T-helper 22 cell (primary cell): Measurements from ENCODE around the gene TTC13.
A peak's percentile ranks its signal among the peaks of the same experiment; 100 is the strongest.
"Not testable (repeated sequence)": the region's sequence is repeated elsewhere in the genome, so short reads cannot be mapped to it uniquely, and the experiment has no call there.

Source experiments
- DNase-seq: peaks from one replicate; pipeline ENCODE4 v3.0.0-alpha.2; 2020; ENCODE audit warnings: low read depth

TTC13 gene

DNA sequence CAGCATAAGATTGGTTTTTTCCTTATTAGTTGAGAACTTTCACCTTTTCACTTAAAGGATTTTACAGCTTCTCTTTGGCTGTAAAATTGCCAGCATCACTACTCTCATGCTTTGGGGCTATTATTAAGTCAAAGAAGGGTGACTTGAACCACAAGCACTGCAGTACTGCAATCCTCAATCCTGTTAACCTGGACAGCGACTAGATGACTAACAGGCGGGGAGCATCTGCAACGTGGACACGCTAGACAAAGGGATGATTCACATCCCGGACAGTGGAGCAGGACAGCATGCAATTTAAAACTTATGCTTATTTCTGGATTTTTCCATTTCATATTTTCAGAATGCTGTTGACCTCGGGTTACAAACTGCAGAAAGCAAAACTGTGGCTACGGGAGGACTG, 8.3 kb upstream of the TTC13 start:
- no peak for DNase-seq

DNA sequence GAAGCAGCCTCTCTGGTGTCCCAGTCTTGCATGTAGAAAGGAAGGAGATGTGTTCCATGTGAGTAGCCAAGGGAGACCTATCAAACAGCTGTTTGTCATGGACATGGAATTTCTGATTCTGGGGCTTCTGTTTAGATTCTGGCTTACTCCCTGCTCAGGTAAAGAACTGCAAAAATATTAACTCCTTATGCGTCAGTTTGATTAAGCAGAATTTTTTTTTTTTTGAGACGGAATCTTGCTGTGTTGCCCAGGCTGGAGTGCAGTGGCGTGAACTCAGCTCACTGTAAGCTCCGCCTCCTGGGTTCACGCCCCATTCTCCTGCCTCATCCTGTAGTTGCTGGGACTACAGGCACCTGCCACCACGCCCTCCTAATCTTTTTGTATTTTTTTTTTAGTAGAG, 7.0 kb upstream of the TTC13 start:
- DNase-seq, result no peak

DNA sequence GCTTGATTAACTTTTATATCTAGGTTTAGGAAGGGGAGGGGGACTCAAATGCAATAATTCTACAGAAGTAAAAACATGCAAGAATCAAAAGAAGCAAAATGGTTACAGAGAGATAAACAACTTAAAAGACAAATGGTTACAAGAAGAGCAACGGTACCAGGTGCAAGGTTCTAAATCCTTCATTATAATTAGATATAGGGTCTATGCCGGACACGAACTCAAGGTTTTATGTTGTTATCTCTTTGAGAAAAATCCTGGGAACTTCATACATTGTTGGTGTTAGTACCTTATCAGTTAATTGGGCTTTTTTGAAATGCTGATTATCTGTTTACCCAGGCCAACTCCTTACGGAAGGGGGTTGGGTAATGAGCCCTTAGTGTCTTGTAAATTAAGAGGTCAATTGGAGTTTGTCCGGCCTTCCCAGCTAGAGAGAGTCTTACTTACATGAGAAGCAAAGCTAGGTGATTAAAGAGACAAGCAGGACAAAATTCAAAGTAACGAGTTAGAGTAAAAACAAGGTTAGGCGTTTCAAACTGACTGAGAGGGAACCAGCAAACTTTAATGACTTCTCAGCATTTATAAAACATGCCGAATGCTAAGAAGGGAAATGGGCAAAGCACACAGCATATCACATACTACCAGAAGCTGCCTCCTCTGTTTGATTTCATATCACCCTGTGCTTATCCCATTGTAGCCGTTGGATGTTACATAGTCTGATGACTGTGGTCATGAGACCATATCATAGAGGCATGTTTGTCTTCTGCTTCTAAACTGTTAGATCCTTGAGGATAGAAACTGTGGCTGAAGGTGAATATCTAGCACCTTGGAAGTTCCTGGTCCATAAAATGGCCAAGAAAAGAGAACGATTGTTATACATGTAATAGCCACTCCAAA, 6.2 kb upstream of the TTC13 start:
- DNase-seq, result not testable (repeated sequence)

DNA sequence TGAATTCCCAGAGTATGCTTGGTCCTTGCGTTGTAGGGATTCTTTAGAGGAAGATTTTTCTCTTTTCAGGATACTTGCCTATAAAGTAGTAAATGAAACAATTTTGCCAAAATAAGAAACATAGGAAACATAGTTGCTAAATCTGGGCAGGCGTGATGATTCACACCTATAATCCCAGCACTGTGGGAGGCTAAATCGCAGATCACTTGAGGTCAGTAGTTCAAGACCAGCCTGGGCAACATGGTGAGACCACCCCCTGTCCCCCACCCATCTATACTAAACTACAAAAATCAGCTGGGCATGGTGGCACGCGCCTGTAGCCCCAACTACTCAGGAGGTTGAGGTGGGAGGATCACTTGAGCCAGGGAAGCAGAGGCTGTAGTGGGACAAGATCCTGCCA, 5.2 kb upstream of the TTC13 start:
- no peak for DNase-seq

DNA sequence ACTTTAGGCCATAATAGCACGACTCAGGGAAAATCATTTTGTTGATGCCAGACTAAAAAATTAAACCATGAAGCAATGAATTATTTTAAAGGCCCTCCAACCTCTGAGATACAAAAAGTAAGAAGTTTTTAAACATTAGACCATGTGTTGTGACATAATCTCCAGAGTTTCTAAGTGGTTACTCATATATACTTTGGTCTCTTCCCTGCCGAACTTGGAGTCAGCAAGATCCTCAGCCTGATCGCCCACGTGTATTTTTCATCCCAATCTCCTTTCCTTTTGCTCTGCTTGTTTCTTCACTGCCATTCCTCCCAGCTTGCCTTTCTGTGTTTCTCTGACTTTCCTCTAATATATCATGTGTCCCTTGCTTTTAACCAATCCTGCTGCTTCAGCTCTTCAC, 4.0 kb upstream of the TTC13 start:
- no peak for DNase-seq

DNA sequence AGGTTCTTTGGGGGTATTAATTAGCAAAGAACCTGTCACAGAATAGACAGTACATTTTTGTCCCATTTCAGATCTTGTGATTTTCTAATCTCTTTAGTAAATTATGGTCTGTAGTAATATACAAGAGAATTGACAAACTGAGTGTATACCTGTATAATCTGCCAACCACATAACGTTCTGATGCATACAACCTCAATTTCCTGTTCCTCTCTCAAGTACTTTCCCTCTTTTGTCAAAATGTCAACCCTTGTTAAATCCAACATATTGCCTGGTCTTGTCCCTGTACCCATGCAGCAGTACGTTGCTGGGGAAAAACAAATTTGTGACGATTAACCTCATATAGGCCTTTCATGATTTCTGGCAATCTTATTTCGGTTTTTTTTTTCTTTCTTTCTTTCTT, 1.3 kb upstream of the TTC13 start:
- no peak for DNase-seq

DNA sequence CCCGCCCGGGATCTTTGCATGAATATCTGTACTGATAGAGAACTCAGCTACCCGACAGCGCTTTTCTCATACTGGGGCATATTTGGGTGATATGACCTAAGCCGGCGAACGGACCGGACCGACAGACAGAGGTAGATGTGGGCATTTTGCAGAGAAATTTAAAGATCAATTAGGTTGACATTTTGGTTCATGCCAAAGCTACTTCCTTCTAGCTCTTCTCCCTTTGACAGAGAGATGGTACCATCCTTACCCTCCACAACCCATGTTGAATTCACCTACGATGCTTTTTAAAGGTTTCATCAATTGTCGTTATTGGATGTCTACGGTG, 692 bp upstream of the TTC13 start:
- no peak for DNase-seq

DNA sequence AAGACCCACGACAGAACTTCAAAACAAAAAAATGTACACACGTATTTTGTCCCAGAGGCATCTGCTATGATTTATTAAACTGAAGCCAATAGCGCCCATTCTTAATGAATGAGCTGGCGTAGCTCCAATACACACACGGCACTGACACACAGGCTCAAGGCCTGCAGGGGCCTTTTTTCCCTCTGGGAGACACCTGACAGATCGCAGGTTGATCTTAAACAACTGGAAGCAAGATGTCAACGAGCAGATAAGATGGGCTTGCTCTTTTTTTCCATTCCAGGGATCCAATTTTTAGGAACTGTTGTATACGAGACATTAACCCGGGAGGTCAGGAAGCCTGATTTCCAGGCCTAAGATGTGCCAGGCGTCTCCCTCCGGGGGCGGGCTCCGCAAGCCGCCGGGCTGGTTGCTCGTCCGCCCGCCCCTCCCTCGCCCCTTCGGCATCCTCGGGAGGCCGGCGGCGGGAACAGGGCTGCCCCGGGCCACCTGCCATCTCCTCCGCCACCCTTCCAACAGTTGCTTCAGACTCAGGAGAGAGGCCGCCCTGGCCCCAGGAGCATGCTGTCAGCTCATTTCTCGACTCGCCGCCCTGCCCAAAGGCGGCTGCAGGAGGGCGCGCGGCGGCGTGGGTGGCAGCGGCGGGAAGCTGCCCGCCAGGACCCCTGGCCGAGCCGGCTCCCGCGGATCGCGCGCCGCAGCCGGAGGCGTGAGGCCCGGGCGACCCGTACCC, 735 bp downstream of the TTC13 start:
- peak; percentile 20 for DNase-seq

DNA sequence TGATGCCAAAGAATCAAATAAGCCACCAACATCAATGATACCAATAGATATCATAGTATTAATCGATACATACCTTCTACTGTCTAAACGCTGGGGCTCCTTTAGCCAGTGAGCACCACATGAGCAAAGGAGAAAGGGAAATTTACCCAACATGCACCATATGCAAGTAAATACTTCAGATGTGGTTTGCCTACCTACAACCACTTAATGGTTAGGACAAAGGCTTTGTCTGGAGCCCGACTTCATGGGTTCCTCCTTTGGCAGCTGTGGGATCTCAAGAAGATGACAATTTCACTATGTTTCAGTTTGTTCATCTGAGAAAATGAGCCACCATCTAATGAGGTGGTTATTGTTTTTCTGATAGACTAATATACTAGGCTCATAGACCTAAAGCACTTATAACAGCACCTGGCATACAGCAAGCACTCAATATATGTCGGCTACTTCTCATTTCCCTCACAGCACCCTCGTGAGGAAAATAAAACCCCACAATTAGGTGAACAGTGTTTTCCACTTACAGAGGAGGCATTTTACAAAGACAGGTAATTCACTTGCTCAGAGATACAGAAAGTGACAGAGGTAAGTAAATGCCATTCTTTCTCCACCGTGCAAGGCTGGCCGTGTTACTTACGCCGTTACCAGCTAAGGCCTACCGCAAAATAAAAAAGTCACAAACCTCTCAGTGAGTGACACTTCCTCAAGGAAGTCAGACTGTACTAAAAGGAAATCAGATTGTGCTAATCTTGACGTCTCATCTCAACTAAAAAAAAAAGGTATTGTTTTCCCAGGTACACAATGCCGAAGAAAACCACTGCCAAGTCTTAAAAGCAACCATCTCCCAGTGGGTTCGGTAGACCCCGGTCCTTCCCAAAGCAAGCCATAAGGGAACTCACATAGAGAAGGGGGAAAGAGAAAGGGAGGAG, 1.6 kb downstream of the TTC13 start:
- DNase-seq, result peak; percentile 46

DNA sequence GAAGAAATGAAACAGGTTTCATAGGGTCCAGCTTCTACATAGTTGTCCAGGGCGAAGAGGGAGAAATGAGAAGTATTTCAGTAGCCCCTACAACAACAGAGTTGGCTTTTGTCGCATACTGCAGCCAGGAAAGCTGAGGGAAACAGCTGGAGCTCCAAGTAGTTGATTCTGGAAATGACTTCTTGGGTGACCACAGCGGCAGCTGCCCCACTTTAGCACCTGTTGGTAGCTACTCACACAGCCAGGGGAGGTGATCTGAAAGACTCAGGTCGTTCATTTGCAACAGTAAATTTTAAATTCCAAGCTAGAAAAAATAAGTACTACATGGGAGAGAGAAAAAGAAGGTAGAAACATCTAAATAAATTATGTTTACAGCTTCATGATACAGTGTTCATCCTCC, 2.3 kb downstream of the TTC13 start:
- DNase-seq, result no peak

DNA sequence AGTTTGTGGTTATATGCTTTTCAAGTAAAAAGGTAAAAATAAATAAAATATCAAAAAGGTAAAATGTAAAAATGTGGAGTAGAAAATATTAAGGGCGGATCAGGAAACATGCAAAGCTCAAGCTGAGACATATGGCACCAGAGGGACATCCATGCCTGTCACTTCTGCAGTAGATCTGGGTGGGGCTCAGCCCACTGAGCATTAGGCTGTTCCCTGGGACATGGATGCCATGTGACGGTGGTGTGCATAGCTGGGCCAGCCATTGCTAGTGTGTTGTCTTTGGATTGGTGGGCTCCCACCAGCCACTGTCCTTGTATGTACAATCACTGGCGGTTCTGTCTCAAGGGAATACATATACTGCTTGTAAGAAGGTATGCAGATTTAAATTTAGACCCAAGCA, 3.0 kb downstream of the TTC13 start:
- DNase-seq, result no peak

DNA sequence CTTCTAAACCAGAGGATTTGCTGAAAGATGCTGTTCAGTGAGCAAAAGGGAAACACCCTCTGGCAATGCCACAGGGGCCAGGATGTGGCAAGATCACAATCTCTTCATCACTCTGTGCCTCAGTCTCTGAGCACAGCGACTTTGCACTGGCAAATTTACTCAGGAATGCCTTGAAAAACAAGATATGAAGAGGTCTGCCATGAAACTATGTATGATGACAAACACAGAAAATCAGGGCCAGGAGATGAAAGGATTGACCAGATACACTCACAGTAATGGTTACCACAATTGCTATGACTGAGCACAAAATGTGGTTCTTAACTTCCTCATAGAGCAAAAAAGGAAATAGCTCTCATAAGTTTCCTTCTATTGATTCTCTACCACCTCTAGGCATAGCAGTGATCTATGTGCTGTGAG, 5.8 kb downstream of the TTC13 start:
- peak; percentile 71 for DNase-seq

DNA sequence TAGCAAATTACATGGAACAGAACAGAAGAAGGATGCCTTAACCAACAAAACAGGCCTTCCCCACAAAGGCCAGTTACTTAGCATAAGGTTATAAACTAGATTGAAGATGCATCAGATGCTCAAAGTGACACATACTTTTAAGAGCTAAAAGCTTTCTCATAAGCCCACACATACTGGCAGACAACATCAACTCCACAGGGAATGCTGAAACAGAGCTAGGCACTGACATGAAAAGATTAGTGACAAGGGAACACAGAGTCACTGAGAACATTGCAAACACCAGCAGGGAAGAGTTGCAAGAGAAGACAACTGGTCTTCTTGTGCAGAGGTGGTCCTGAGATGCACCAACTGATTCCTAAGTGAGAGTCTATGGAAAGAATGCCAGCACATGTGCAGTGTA, 6.9 kb downstream of the TTC13 start:
- no peak for DNase-seq

DNA sequence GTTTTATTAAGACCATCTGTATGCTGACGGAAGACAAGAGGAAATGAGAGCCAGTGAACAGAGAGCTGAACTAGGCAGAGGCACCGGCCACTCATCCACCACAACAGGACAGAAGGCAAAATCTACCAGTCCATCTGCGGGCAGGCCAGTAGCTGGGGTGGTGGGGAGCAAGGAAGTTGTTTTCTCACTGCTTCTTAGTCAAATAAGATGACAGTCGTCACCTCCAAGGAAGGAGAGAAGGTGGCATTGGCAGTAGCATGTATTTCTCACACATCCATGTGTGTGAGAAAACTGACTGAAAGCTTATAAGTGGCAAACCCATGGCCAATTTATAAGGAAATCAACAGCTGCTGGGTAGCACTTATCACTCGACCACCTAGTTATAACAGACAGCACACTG, 8.2 kb downstream of the TTC13 start:
- no peak for DNase-seq

DNA sequence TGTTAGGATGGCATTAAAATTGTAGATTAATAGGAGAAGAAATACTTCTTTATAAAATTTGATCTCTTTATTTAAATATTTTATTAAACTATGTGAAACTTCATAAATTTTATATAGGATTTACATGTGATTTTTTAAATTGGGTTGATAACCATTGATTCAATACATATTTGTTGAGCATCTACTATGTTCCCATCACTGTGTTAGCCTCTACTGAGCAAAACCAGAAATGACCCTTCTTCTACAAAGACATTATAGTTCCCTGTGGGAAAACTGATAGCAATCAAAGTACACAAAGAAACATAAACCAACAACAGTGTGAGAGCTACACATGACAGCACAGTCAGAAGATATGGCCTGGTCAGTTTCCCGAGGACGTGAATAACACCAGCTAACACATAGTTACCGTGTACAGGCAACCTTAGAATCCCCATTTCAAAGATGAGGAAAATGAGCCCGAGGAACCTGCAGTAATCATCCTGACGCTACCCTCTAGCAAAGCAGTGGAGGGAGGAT, 12.2 kb downstream of the TTC13 start:
- no peak for DNase-seq

DNA sequence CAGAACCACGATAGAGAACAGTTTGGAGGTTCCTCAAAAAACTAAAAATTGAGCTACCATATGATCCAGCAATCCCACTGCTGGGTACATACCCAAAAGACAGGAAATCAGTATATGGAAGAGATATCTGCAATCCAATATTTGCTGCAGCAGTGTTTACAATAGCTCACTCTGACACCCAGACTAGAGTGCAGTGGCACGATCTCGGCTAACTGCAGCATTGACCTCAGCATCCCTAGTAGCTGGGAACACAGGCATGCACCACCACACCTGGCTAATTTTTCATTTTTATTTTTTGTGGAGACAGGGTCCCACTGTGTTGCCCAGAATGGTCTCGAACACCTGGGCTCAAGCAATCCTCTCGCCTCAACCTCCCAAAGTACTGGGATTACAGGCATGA, 13.1 kb downstream of the TTC13 start:
- no peak for DNase-seq

DNA sequence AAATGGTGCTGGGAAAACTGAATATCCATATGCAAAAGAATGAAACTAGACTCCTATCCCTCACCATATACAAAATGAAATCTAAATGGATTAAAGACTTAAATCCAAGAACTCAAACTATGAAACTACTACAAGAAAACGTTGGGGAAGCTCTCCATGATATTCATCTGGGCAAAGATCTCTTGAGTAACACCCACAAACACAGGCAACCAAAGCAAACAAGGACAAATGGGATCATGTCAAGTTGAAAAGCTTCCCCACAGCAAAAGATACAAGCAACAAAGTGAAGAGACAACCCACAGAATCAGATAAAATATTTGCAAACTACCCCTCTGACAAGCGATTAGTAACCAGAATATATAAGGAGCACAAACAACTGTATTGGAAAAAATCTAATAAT, 13.8 kb downstream of the TTC13 start:
- no peak for DNase-seq

DNA sequence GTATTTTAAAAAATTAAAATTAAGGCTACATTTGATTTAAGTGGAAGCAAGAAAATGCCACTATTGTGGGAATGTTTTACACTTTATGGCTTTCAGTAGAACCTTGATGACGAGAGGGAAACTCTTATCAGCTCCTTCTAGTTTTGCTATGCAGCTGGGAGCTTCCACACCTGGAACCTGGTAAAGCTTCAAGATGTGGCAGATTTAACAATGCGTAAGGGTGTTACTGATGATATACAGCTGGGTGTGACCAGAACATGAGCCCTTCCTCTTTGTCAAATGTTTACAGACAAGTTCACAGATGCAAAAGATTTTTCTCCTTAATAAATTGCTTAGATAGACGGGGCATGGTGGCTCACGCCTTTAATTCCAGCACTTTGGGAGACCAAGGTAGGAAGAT, 20.3 kb downstream of the TTC13 start:
- no peak for DNase-seq

DNA sequence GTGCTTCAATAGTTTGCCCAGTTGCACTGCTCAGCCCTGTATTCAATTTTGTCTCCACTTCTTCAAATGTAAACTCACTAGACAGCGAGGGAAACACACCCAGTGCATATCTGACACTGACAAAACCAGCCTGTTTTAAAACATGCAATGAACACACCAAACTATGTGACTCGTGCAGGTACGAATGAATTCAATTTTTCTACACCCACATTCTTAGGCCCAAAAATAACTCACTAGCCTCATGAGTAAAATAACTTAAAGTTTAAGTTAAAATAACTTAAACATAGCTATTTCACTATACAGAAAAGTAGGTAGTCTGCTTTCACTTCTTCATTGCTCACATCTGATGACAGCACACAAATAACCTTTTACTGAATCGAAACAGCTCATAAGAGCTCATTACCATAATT, 21.1 kb downstream of the TTC13 start:
- DNase-seq, result no peak

DNA sequence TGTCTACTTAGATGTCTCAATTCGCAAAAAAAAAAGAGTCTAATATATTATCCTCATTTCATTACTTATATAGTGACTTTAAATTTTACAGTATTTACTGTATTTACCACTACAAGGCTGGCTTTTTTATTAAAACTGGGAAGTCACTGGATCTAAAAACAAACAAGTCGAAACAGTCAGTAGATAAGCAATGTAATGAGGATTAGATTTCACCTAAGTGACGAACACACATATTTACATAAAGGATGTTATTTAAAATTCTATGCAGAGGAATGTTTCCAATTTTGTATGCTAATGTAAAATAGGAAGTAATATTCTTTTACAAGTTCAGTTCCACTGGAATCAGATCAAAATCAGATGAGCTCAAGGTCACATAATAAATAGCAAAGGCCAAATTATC, 28.3 kb downstream of the TTC13 start:
- DNase-seq, result no peak

DNA sequence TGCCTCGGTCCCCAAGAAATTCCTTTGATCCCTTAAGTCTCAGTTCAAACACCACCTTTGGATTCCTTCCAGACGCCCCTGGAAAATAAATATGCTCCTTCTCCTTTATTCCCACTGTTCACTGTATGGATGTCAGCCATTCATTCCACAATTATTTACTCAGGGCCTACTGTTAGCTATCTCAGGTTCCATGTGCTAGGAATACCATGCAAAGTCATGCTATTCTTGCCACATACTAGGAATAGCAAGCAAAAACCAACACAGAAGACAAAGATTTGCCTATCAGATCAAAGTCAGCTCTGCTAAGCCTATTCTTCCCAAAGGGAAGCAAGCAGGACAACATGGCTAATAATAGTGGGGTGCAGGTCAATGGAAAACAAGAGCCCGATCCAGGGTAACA, 29.8 kb downstream of the TTC13 start:
- DNase-seq, result no peak

DNA sequence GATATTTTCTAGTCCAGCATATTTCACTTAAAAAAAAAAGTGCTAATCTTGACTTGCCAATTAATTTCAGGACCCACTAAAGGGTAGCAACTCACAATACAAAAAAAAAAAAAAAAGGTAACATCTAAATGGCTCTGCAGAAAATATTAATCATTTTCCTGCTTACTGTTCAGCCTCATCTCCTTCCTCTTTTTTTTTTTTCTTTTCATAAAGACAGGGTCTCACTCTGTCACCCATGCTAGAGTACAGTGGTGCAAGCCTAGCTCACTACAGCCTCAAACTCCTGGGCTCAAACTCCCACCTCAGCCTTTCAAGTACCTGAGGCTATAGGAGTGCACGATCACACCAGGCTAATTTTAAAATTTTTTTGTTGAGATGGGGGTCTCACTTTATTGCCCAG, 30.4 kb downstream of the TTC13 start:
- DNase-seq, result no peak
